ENCODE results near the gene PDP2. TPM values are rescaled to one million over a fixed set of nuclear protein-coding genes. Genes with fewer than 3 reads are reported as not detected.

Gene PDP2
- total RNA-seq, 4 donors from 2014 or later = 4.9 to 36.2 (median 11.5) TPM

GRCh38 chr16:66881964-66882508 is 1.7 kb downstream of the PDP2 start:
- Histone ChIP-seq H3K36me3 (peaks cover 0 to 5% (median 2%) of the 10 kb centered on the region in 4 donors), H3K9me3 (no peaks in the 10 kb centered on the region), H3K4me1 (peaks cover 8 to 25% (median 9%) of the 10 kb centered on the region in 4 donors), H3K27me3 (no peaks in the 10 kb centered on the region), H3K4me3 (no peak overlapping the region), H3K27ac (no peak overlapping the region)
- in situ Hi-C loops (cut with MboI; ENCODE audit: low pct_ligation_motif_present in 1 of 4, low pct_unique_long_range_greater_than_20kb in 1 of 4, low sequenced_read_pairs in 3 of 4) = no loop called here
- 95 to 100% methylated on average over 2 to 8 of the region's 8 CpGs for whole genome bisulfite sequencing, 2 donors (ENCODE audit: low coverage in 1 of 2)
- intact Hi-C loops (cut with DNase I; ENCODE audit: low total_unique reads) = no loop called here
- TF ChIP-seq EP300 (IDR thresholded peaks at IDR 0.05; ENCODE audit: low read depth) = no peak
- DNase-seq = no peak

- Histone ChIP-seq H3K4me1 (peaks cover 8 to 25% (median 9%) of the 10 kb centered on the region in 4 donors), H3K27me3 (no peaks in the 10 kb centered on the region), H3K4me3 (no peak overlapping the region), H3K36me3 (peaks cover 0 to 5% (median 2%) of the 10 kb centered on the region in 4 donors), H3K27ac (no peak overlapping the region), H3K9me3 (no peaks in the 10 kb centered on the region)
- WGBS, 2 donors (ENCODE audit: low coverage in 1 of 2) = 100% methylated on average over 2 to 3 of the region's 3 CpGs
- intact Hi-C loops (cut with DNase I; ENCODE audit: low total_unique reads) (no loop called here), in situ Hi-C loops (cut with MboI; ENCODE audit: low pct_ligation_motif_present in 1 of 4, low pct_unique_long_range_greater_than_20kb in 1 of 4, low sequenced_read_pairs in 3 of 4) (no loop called here)
- DNase-seq = no peak
- no peak for TF ChIP-seq CTCF (IDR thresholded peaks at IDR 0.05)
- no peak for TF ChIP-seq EP300 (IDR thresholded peaks at IDR 0.05; ENCODE audit: low read depth)
- no peak for TF ChIP-seq POLR2A (IDR thresholded peaks at IDR 0.05)
- TF ChIP-seq POLR2AphosphoS5 (IDR thresholded peaks at IDR 0.05) = no peak
Measured at GRCh38 chr16:66882702-66883101, 2.4 kb downstream of the PDP2 start.

- H3K4me3 ChIP-seq = no peak overlapping the region
- intact Hi-C loops (cut with DNase I; ENCODE audit: low total_unique reads) = no loop called here
- no peak for TF ChIP-seq POLR2A (IDR thresholded peaks at IDR 0.05)
- TF ChIP-seq EP300 (IDR thresholded peaks at IDR 0.05; ENCODE audit: low read depth) = no peak
- no peak for TF ChIP-seq POLR2AphosphoS5 (IDR thresholded peaks at IDR 0.05)
- no peak for TF ChIP-seq CTCF (IDR thresholded peaks at IDR 0.05)
- H3K4me1 ChIP-seq = peaks cover 5 to 11% (median 7%) of the 10 kb centered on the region in 4 donors
- H3K36me3 ChIP-seq = peaks cover 0 to 5% (median 2%) of the 10 kb centered on the region in 4 donors
- no peaks in the 10 kb centered on the region for H3K27me3 ChIP-seq
- 60 to 94% methylated on average over 1 to 12 of the region's 12 CpGs for WGBS, 2 donors (ENCODE audit: low coverage in 1 of 2)
- DNase-seq = no peak
- no peak overlapping the region for H3K27ac ChIP-seq
- H3K9me3 ChIP-seq = no peaks in the 10 kb centered on the region
- in situ Hi-C loops (cut with MboI; ENCODE audit: low pct_ligation_motif_present in 1 of 4, low pct_unique_long_range_greater_than_20kb in 1 of 4, low sequenced_read_pairs in 3 of 4) = no loop called here
Measured at GRCh38 chr16:66885491-66885890, 5.2 kb downstream of the PDP2 start.

GRCh38 chr16:66886321-66886720 is 6.0 kb downstream of the PDP2 start:
- no peak for TF ChIP-seq EP300 (IDR thresholded peaks at IDR 0.05; ENCODE audit: low read depth)
- no peak for TF ChIP-seq CTCF (IDR thresholded peaks at IDR 0.05)
- no peak for TF ChIP-seq POLR2A (IDR thresholded peaks at IDR 0.05)
- TF ChIP-seq POLR2AphosphoS5 (IDR thresholded peaks at IDR 0.05) = no peak
- Histone ChIP-seq H3K9me3 (no peaks in the 10 kb centered on the region), H3K27me3 (no peaks in the 10 kb centered on the region), H3K36me3 (peaks cover 0 to 5% (median 2%) of the 10 kb centered on the region in 4 donors), H3K27ac (no peak overlapping the region), H3K4me1 (peaks cover under 1 to 7% (median 2%) of the 10 kb centered on the region in 4 donors), H3K4me3 (no peak overlapping the region)
- intact Hi-C loops (cut with DNase I; ENCODE audit: low total_unique reads) = no loop called here
- WGBS, 2 donors (ENCODE audit: low coverage in 1 of 2) = 53 to 84% methylated on average over 2 of the region's 2 CpGs
- no peak for DNase-seq
- in situ Hi-C loops (cut with MboI; ENCODE audit: low pct_ligation_motif_present in 1 of 4, low pct_unique_long_range_greater_than_20kb in 1 of 4, low sequenced_read_pairs in 3 of 4) = no loop called here

- TF ChIP-seq POLR2AphosphoS5 (IDR thresholded peaks at IDR 0.05) = no peak
- TF ChIP-seq POLR2A (IDR thresholded peaks at IDR 0.05) = no peak
- no peak for DNase-seq
- intact Hi-C loops (cut with DNase I; ENCODE audit: low total_unique reads) (no loop called here), in situ Hi-C loops (cut with MboI; ENCODE audit: low pct_ligation_motif_present in 1 of 4, low pct_unique_long_range_greater_than_20kb in 1 of 4, low sequenced_read_pairs in 3 of 4) (no loop called here)
- no peaks in the 10 kb centered on the region for H3K9me3 ChIP-seq
- H3K27me3 ChIP-seq = no peaks in the 10 kb centered on the region
- H3K4me1 ChIP-seq = peaks cover 0 to under 1% (median 0%) of the 10 kb centered on the region in 4 donors
- peaks cover 0 to 5% (median 2%) of the 10 kb centered on the region in 4 donors for H3K36me3 ChIP-seq
- H3K27ac ChIP-seq = no peak overlapping the region
- H3K4me3 ChIP-seq = no peak overlapping the region
- WGBS, 2 donors (ENCODE audit: low coverage in 1 of 2) = 79 to 81% methylated on average over 3 of the region's 3 CpGs
Measured at GRCh38 chr16:66886914-66887313, 6.6 kb downstream of the PDP2 start.

Data from transverse colon (tissue), 4 donors.